ES-I3 (cell line): ENCODE data around the gene TDP1.

Experiments
- H3K36me3 ChIP-seq: 2 replicates; pipeline ENCODE4 v1.6.1; 2013; ENCODE audit warnings: mild to moderate bottlenecking, low read length, control low read depth, moderate library complexity; ENCODE audit not compliant: insufficient read depth
- H3K4me1 ChIP-seq: 2 replicates; pipeline ENCODE4 v1.6.1; 2013; ENCODE audit warnings: mild to moderate bottlenecking, control low read depth, low read length; ENCODE audit not compliant: insufficient read depth
- H3K9ac ChIP-seq: 2 replicates; pipeline ENCODE4 v1.6.1; 2013; ENCODE audit warnings: low read depth, mild to moderate bottlenecking, low read length, moderate library complexity
- H3K9me3 ChIP-seq: 2 replicates; pipeline ENCODE4 v1.6.1; 2013; ENCODE audit warnings: mild to moderate bottlenecking, low read length, moderate library complexity; ENCODE audit not compliant: control insufficient read depth, insufficient read depth

The TDP1 gene

DNA sequence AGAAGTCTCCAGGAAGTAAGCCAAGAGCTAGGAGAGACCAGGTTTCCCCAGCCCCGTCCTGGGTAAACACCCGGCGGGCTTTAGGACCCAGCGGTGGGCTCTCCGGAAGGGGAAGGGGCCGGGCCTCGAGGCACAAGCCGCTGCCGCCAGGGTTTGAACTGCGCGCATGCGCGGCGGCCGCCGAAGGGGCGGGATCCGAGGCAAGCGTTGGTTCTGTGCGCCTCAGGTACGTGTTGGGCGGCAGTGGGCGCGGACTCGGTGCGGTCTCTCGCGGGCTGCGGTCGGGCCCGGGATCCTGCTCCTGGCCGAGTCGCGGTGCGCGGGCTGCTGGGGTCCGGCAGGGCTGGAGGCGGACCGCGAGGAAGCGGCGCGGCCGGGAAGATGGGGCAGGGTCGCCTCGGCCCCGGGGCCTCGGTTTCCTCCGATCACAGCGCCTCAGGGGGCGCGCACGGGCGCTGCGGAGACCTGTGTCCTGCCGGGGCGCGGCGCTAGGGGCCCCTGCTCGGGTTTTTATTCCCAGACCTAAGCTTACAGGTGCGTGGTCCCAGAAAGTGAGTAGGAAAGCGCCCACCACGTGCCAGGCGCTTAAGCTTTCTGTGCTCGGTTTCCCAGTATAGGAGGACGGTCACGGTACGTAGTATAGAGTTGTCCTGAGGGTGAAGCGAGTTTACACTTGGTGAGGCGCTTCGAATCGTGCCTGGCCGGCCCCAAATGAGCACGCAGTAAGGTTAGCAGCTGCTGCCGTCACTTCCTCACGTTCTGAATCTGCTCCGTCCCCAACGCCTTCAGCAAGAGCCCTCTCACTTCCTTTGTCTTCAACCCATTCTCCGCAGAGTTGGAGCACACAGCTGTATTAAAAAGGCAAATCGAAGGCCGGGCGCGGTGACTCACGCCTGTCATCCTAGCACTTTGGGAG, at the start of gene TDP1:
Gene TDP1 (plus strand): TSS at position 183 of the 916 bp plus-strand sequence. CDS start 7,188 bp downstream, outside the sequence.
- no peaks in the 10 kb centered on the region for H3K36me3 ChIP-seq
- H3K9ac ChIP-seq: peak within 1 kb of the TSS; percentile 86
- peaks cover 20% of the 10 kb centered on the region for H3K4me1 ChIP-seq
- H3K9me3 ChIP-seq: no peaks in the 10 kb centered on the region

DNA sequence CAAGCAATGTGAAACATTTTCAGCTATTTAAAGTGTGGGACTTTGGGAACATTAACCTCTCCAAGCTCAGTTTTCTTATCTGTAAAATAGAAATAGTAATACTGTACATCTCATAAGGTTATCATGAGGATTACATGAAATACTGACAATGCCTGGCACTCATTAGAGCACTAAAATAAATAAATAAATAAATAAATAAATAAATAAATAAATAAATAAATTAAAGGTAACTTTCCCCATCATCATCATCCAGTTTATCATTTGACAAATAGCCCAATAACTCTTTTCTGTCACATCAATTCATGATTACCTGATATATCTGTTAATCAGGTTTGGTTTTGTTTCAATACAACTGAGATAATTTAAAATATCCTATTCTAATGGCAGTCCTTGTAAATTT, 49.7 kb upstream of the TDP1 start:
- H3K9me3 ChIP-seq: no peaks in the 10 kb centered on the region
- no peaks in the 10 kb centered on the region for H3K36me3 ChIP-seq
- peaks cover 7% of the 10 kb centered on the region for H3K4me1 ChIP-seq
- H3K9ac ChIP-seq: no peak overlapping the region

- no peaks in the 10 kb centered on the region for H3K9me3 ChIP-seq
- H3K9ac ChIP-seq: no peak overlapping the region
- H3K4me1 ChIP-seq: peaks cover 22% of the 10 kb centered on the region
- no peaks in the 10 kb centered on the region for H3K36me3 ChIP-seq
These were observed 48.1 kb upstream of the TDP1 start for GRCh38 chr14:89907655-89908054.

DNA sequence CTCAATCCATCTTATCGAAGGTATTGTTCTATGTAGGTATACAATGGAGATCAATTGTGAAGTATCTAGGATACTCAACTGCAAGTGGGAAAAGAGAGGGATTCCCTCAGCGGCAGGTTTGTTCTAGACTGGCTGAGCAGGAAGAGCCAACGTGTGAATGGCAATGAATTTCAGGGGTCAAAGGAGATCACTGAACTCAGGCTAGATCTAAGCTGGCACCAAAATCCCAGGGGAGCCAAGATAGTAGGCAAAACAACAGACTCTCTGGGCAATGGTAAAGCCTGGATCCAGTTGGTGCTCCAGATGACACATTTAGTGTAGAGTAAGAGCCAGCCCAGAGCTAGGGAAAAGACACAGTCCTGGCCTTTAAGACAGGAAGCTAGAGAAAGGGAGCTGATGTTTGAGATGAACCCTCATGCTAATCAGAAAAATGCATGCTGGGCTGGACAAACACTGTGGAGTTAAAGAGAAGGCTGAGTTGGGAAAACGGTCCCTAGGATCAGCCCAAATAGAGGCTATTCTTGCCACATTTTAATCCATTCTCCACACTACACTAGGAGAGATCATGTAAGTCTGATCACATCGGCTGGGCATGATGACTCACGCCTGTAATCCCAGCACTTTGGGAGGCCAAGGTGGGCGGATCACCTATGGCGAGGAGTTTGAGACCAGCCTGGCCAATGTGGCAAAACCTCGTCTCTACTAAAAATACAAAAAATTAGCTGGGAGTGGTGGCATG, 46.8 kb upstream of the TDP1 start:
- no peaks in the 10 kb centered on the region for H3K36me3 ChIP-seq
- H3K4me1 ChIP-seq: peaks cover 27% of the 10 kb centered on the region

DNA sequence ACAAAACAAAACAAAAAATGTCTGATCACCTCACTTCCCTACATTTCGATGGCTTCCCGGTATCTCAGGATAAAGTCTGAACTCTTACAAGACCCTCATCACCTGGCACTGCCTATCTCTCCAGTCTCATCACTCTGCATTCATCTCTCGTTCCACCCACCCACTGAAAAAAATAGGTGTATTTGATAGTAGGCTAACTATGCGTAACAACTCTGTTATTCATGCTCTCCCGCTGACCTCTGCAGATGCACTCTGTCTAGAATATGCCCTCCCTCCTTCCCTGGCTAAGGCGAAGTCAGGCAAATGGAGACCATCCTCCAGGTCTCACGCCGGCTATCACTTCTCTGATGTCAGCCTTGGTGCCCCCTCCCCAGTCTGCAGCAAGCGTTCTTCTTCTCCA, 46.1 kb upstream of the TDP1 start:
- Histone ChIP-seq H3K9ac (no peak overlapping the region), H3K4me1 (peaks cover 27% of the 10 kb centered on the region), H3K9me3 (no peaks in the 10 kb centered on the region), H3K36me3 (no peaks in the 10 kb centered on the region)

More for the DNA sequence above, 46.8 kb upstream of the TDP1 start:
- Histone ChIP-seq H3K9me3 (no peaks in the 10 kb centered on the region), H3K9ac (no peak overlapping the region)

- Histone ChIP-seq H3K9me3 (no peaks in the 10 kb centered on the region), H3K36me3 (no peaks in the 10 kb centered on the region), H3K9ac (no peak overlapping the region), H3K4me1 (peaks cover 27% of the 10 kb centered on the region)
These were observed 45.1 kb upstream of the TDP1 start for GRCh38 chr14:89910691-89911009.

DNA sequence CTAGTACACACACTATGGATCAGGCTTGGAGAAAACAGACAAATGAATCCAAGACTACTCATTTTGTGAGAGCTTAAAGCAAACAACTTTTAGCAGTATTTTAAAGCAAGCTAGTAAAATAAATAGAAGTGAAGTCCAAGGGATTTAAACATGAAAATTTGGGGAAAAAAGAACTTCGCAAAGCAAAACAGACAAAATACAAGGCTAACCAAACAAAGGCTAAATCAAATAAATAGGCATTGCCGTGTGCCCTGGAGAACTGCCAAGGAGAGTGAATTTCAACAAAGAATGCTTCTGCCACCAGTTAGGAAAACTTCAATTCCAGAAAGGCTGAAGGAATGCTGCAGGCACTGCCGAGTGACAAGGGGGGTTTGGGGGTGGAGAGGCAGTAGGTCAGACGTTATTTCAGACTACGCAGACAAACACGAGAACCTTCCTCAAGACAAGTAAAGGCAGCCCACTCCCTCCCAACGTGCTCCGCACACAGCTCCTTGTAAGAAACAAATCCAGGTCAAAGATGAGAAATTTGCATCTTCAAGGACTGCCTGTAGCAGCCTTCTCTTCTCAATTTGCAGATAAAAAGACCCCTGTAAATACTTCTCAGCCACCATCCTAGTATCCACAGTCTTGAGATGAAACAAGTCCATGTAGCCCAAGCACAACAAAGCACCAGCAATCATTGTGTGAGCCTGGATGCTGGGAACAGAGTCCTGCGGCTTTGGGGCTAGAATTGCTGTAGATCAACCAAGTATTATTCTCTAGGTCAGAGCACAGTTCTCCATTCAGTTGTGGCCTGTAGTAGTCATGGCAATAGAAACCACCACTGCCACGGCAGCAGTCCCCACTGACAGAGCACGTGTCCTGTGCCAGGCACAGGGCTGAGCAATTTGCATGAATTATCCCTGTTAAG, 44.5 kb upstream of the TDP1 start:
- Histone ChIP-seq H3K36me3 (no peaks in the 10 kb centered on the region), H3K9ac (no peak overlapping the region), H3K9me3 (no peaks in the 10 kb centered on the region), H3K4me1 (peaks cover 27% of the 10 kb centered on the region)

DNA sequence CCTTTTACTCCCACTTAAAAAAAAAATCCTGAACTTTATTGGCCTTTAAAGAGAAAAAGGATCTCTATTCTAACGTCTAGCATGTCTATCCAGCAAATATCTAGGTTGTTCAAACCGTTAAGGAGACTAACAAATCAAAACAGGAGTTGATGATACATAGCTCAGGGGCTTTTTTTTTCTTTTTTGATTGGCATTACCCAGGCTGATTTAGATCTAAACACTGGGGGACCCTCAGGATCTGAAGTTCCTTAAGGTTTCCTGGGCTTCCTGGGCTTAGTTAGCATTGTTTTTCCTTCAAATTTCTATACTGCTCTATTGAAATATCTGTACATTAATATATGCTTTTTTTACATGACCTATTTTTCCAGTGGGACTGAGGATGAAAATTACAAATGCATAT, 43.5 kb upstream of the TDP1 start:
- no peaks in the 10 kb centered on the region for H3K9me3 ChIP-seq
- peaks cover 27% of the 10 kb centered on the region for H3K4me1 ChIP-seq
- no peaks in the 10 kb centered on the region for H3K36me3 ChIP-seq
- H3K9ac ChIP-seq: no peak overlapping the region

DNA sequence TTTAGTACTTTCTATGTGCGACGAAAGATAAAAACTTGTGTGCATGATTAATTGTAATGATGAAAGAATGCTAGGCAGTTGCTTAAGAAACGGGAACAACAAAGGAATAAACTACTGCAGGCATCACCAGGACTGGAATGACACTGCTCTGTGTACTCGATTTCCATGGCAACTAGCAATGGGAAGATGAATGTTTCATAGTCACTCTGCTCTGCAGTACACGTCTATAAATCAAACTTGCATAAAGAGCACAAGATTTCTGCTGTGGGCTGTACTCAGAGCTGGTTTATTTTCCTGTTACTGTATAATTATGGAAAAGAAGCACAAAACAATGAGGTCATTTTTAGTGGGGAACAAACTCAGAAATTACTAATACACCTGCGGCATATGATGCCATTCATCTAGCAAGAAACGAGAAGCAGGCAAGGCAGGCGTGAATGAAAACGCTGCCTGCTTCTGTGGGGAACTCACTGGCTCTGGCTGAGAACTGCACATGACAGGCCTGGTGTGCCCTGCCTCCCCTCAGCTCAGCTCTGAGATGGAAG, 43.0 kb upstream of the TDP1 start:
- H3K36me3 ChIP-seq: no peaks in the 10 kb centered on the region
- no peak overlapping the region for H3K9ac ChIP-seq
- no peaks in the 10 kb centered on the region for H3K9me3 ChIP-seq
- peaks cover 27% of the 10 kb centered on the region for H3K4me1 ChIP-seq

GRCh38 chr14:89915114-89915878, 40.4 kb upstream of the TDP1 start:
- Histone ChIP-seq H3K9me3 (no peaks in the 10 kb centered on the region), H3K9ac (no peak overlapping the region), H3K36me3 (no peaks in the 10 kb centered on the region), H3K4me1 (peaks cover 26% of the 10 kb centered on the region)

- Histone ChIP-seq H3K36me3 (no peaks in the 10 kb centered on the region), H3K4me1 (no peaks in the 10 kb centered on the region; the same call in 1 of the 2 replicates), H3K9ac (no peak overlapping the region), H3K9me3 (no peaks in the 10 kb centered on the region)
These were observed 37.0 kb upstream of the TDP1 start for GRCh38 chr14:89918721-89919120.

- Histone ChIP-seq H3K9ac (no peak overlapping the region), H3K36me3 (no peaks in the 10 kb centered on the region), H3K4me1 (no peaks in the 10 kb centered on the region; the same call in 1 of the 2 replicates), H3K9me3 (no peaks in the 10 kb centered on the region)
These were observed 35.7 kb upstream of the TDP1 start for GRCh38 chr14:89920056-89920455.

DNA sequence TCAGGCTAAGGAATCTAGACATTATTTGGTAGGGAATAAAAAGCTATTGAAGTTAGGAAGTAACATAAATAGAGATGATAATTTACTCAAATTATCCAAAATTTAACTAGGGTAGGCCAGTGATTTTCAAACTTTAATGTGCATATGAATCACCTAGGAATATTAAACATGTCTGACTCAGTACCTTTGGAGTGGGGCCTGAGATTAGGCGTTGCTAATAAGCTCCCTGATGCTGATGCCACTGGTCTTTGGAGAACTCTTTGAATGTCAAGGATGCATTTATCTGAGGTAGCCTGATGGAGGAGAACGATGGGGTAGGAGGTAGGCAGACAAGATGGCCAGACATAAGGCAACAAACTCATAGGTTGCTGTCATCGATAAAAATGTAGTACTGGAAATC, 34.4 kb upstream of the TDP1 start:
- no peak overlapping the region for H3K9ac ChIP-seq
- no peaks in the 10 kb centered on the region; the same call in 1 of the 2 replicates for H3K4me1 ChIP-seq
- no peaks in the 10 kb centered on the region for H3K36me3 ChIP-seq
- no peaks in the 10 kb centered on the region for H3K9me3 ChIP-seq
